Smooth muscle cell (in vitro differentiated cells): ENCODE results near the gene CUEDC1. TPM values are rescaled to one million over a fixed set of nuclear protein-coding genes. Genes with fewer than 3 reads are reported as not detected.
A peak's percentile ranks its signal among the peaks of the same experiment; 100 is the strongest.

ENCODE experiments used
- DNase-seq: peaks from one replicate; lab custom pipeline; 2025; ENCODE audit not compliant: unreplicated experiment; lab: John Stamatoyannopoulos, UW
- H2AFZ ChIP-seq: fragments of 200-600 bp; sonication (generic); 2 replicates; pipeline ENCODE4 v1.6.0; 2016; ENCODE audit warnings: antibody characterized with exemption, low read depth, mild to moderate bottlenecking
- H3F3A ChIP-seq: fragments of 200-600 bp; sonication (generic); 2 replicates; pipeline ENCODE4 v1.6.0; 2017; ENCODE audit warnings: antibody characterized with exemption, low read depth
- H3K27ac ChIP-seq: fragments of 200-600 bp; sonication (generic); 2 replicates; pipeline ENCODE4 v1.5.1; 2016; ENCODE audit warnings: low read depth, mild to moderate bottlenecking
- H3K27me3 ChIP-seq: fragments of 200-600 bp; sonication (generic); 2 replicates; pipeline ENCODE4 v1.6.1; 2016; ENCODE audit warnings: low read depth, mild to moderate bottlenecking
- H3K36me3 ChIP-seq: fragments of 200-600 bp; sonication (generic); 2 replicates; pipeline ENCODE4 v1.5.1; 2016; ENCODE audit warnings: low read depth
- H3K4me1 ChIP-seq: fragments of 200-600 bp; sonication (generic); 2 replicates; pipeline ENCODE4 v1.5.1; 2016; ENCODE audit warnings: low read depth
- H3K4me2 ChIP-seq: fragments of 200-600 bp; sonication (generic); 2 replicates; pipeline ENCODE4 v1.6.0; 2016; ENCODE audit warnings: mild to moderate bottlenecking
- H3K4me3 ChIP-seq: fragments of 200-600 bp; sonication (generic); 2 replicates; pipeline ENCODE4 v1.5.1; 2016; ENCODE audit warnings: mild to moderate bottlenecking
- H3K79me2 ChIP-seq: fragments of 200-600 bp; sonication (generic); 2 replicates; pipeline ENCODE4 v1.6.0; 2016; ENCODE audit warnings: low read depth, mild to moderate bottlenecking
- H3K9ac ChIP-seq: fragments of 200-600 bp; sonication (generic); 2 replicates; pipeline ENCODE4 v1.6.0; 2016; ENCODE audit warnings: low read depth
- H3K9me3 ChIP-seq: fragments of 200-600 bp; sonication (generic); replicated peaks from 2 replicates; pipeline ENCODE4 v1.5.1; 2016; ENCODE audit warnings: low read depth
- H4K20me1 ChIP-seq: fragments of 200-600 bp; sonication (generic); 2 replicates; pipeline ENCODE4 v1.6.0; 2016; ENCODE audit warnings: low read depth
- CTCF ChIP-seq: fragments of 200-600 bp; sonication (generic); IDR thresholded peaks from 2 replicates; pipeline ENCODE4 v1.5.1; 2017; ENCODE audit warnings: borderline replicate concordance, mild to moderate bottlenecking, antibody characterized with exemption; ENCODE audit not compliant: insufficient read depth, poor library complexity, severe bottlenecking
- WGBS: methylation state at CpG from one replicate; pipeline ENCODE4 v1.1.7; 2016; ENCODE audit warnings: low lambda C conversion rate; 5-methylcytosine and 5-hydroxymethylcytosine counted together
- polyA plus RNA-seq: library from polyadenylated mRNA; unstranded; fragments of >200 nt; fragmentation: Nextera tagmentation; extraction: Ambion mirVana; gene quantifications from 2 replicates; pipeline ENCODE4 v1.2.1, GENCODE V29; 2016
- total RNA-seq: library from RNA; depleted of rRNA; stranded (reverse); fragments of >200 nt; gene quantifications from 2 replicates; pipeline ENCODE4 v1.2.3, GENCODE V29; 2014

The CUEDC1 gene
- total and polyA plus RNA-seq, 2 experiments from 2014 or later, result 11.1 to 11.7 TPM

GRCh38 chr17:57892146-57892819, 62.9 kb downstream of the CUEDC1 start:
- 35% methylated on average over 6 of the region's 6 CpGs for WGBS

DNA sequence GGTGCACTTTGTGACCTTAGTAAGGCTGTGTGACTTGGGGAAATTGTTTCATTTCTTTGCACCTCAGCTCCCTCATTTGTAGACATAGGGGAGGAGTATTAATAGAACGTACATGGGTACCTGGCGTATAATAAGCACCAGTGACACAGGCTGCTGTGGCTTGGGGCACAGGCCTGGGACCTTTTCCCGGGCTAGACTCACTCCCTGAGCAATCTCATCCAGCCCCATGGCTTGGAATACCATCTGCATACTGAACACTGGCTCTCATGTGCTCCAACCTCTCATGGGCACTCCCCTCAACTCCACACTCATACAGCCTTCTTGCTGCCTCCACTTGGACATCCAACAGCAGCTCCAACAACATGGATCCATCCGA, 64.4 kb downstream of the CUEDC1 start:
- Histone ChIP-seq H3K79me2 (peaks cover 9% of the 10 kb centered on the region), H3K36me3 (no peaks in the 10 kb centered on the region), H3K4me1 (peaks cover 12% of the 10 kb centered on the region), H3K27me3 (no peaks in the 10 kb centered on the region), H3K4me3 (no peak overlapping the region), H3K4me2 (no peak overlapping the region), H4K20me1 (no peaks in the 10 kb centered on the region), H3F3A (peaks cover 9% of the 10 kb centered on the region), H3K9me3 (no peaks in the 10 kb centered on the region), H2AFZ (no peak overlapping the region), H3K27ac (no peak overlapping the region), H3K9ac (no peak overlapping the region)
- 100% methylated on average over 4 of the region's 4 CpGs for WGBS
- no peak for DNase-seq
- no peak for TF ChIP-seq CTCF

More at GRCh38 chr17:57892146-57892819, 62.9 kb downstream of the CUEDC1 start:
- Histone ChIP-seq H3K4me3 (no peak overlapping the region), H3K4me1 (peaks cover 12% of the 10 kb centered on the region), H3K79me2 (peaks cover 9% of the 10 kb centered on the region), H2AFZ (no peak overlapping the region), H3K27ac (peak overlapping the region; percentile 92), H3K27me3 (no peaks in the 10 kb centered on the region), H3K4me2 (peak overlapping the region; percentile 74), H3K36me3 (no peaks in the 10 kb centered on the region), H3K9ac (peak overlapping the region; percentile 62), H3K9me3 (no peaks in the 10 kb centered on the region), H3F3A (peaks cover 9% of the 10 kb centered on the region), H4K20me1 (no peaks in the 10 kb centered on the region)
- DNase-seq, result peak; percentile 86
- peak; percentile 96 for TF ChIP-seq CTCF

- no peak overlapping the region for H3K4me2 ChIP-seq
- peaks cover 9% of the 10 kb centered on the region for H3K79me2 ChIP-seq
- H4K20me1 ChIP-seq, result no peaks in the 10 kb centered on the region
- no peaks in the 10 kb centered on the region for H3K27me3 ChIP-seq
- no peak overlapping the region for H3K9ac ChIP-seq
- WGBS, result 59% methylated on average over 11 of the region's 11 CpGs
- no peak overlapping the region for H2AFZ ChIP-seq
- DNase-seq, result no peak
- no peaks in the 10 kb centered on the region for H3K9me3 ChIP-seq
- H3K36me3 ChIP-seq, result no peaks in the 10 kb centered on the region
- H3F3A ChIP-seq, result peaks cover 9% of the 10 kb centered on the region
- TF ChIP-seq CTCF, result no peak
- no peak overlapping the region for H3K27ac ChIP-seq
- peaks cover 12% of the 10 kb centered on the region for H3K4me1 ChIP-seq
- no peak overlapping the region for H3K4me3 ChIP-seq
Observed at GRCh38 chr17:57889892-57890856, 65.0 kb downstream of the CUEDC1 start.
